Ishikawa (cell line): Measurements from ENCODE around the gene ENOSF1.

Source experiments
- CEBPB ChIP-seq: IDR thresholded peaks from 2 replicates; pipeline ENCODE4 v1.6.1; 2012
- CREB1 ChIP-seq: IDR thresholded peaks from 2 replicates; pipeline ENCODE4 v1.6.1; 2012; ENCODE audit warnings: low read depth
- EGR1 ChIP-seq: IDR thresholded peaks from 2 replicates; pipeline ENCODE4 v1.6.1; 2012
- EP300 ChIP-seq: IDR thresholded peaks from 2 replicates; pipeline ENCODE4 v1.6.1; 2012; ENCODE audit warnings: borderline replicate concordance
- FOXM1 ChIP-seq: IDR thresholded peaks from 2 replicates; pipeline ENCODE4 v1.6.1; 2012; ENCODE audit warnings: low read depth, borderline replicate concordance
- NFIC ChIP-seq: IDR thresholded peaks from 2 replicates; pipeline ENCODE4 v1.6.1; 2012
- RAD21 ChIP-seq: IDR thresholded peaks from 2 replicates; pipeline ENCODE4 v1.6.1; 2012; ENCODE audit warnings: low read depth
- TAF1 ChIP-seq: IDR thresholded peaks from 2 replicates; pipeline ENCODE4 v1.6.1; 2012; ENCODE audit warnings: low read depth, mild to moderate bottlenecking
- TCF12 ChIP-seq: IDR thresholded peaks from 2 replicates; pipeline ENCODE4 v1.6.1; 2012; ENCODE audit warnings: low read depth
- TEAD4 ChIP-seq: IDR thresholded peaks from 2 replicates; pipeline ENCODE4 v1.6.1; 2012
- YY1 ChIP-seq: IDR thresholded peaks from 2 replicates; pipeline ENCODE4 v1.6.1; 2012; ENCODE audit warnings: low read depth
- ZBTB7A ChIP-seq: IDR thresholded peaks from 2 replicates; pipeline ENCODE4 v1.6.1; 2012; ENCODE audit warnings: low read depth
- TF ChIP-seq, protein P1 (sequence below): IDR thresholded peaks from 2 replicates; pipeline ENCODE4 v1.6.1; 2012
- TF ChIP-seq, protein P2 (sequence below): IDR thresholded peaks from 2 replicates; pipeline ENCODE4 v1.6.1; 2012; ENCODE audit warnings: low read depth, mild to moderate bottlenecking
- TF ChIP-seq, protein P3 (sequence below): IDR thresholded peaks from 2 replicates; pipeline ENCODE4 v1.6.1; 2012

Gene ENOSF1

DNA sequence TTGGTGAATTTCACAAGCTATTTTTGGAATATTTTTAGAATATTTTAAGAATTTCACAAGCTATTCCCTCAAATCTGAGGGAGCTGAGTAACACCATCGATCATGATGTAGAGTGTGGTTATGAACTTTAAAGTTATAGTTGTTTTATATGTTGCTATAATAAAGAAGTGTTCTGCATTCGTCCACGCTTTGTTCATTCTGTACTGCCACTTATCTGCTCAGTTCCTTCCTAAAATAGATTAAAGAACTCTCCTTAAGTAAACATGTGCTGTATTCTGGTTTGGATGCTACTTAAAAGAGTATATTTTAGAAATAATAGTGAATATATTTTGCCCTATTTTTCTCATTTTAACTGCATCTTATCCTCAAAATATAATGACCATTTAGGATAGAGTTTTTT is 39.1 kb downstream of the ENOSF1 start:
- TF ChIP-seq, protein P1, sequence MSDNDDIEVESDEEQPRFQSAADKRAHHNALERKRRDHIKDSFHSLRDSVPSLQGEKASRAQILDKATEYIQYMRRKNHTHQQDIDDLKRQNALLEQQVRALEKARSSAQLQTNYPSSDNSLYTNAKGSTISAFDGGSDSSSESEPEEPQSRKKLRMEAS = no peak
- TF ChIP-seq CREB1 (no peak), TAF1 (no peak), FOXM1 (no peak)
- TF ChIP-seq, protein P2, sequence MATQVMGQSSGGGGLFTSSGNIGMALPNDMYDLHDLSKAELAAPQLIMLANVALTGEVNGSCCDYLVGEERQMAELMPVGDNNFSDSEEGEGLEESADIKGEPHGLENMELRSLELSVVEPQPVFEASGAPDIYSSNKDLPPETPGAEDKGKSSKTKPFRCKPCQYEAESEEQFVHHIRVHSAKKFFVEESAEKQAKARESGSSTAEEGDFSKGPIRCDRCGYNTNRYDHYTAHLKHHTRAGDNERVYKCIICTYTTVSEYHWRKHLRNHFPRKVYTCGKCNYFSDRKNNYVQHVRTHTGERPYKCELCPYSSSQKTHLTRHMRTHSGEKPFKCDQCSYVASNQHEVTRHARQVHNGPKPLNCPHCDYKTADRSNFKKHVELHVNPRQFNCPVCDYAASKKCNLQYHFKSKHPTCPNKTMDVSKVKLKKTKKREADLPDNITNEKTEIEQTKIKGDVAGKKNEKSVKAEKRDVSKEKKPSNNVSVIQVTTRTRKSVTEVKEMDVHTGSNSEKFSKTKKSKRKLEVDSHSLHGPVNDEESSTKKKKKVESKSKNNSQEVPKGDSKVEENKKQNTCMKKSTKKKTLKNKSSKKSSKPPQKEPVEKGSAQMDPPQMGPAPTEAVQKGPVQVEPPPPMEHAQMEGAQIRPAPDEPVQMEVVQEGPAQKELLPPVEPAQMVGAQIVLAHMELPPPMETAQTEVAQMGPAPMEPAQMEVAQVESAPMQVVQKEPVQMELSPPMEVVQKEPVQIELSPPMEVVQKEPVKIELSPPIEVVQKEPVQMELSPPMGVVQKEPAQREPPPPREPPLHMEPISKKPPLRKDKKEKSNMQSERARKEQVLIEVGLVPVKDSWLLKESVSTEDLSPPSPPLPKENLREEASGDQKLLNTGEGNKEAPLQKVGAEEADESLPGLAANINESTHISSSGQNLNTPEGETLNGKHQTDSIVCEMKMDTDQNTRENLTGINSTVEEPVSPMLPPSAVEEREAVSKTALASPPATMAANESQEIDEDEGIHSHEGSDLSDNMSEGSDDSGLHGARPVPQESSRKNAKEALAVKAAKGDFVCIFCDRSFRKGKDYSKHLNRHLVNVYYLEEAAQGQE = no peak

DNA sequence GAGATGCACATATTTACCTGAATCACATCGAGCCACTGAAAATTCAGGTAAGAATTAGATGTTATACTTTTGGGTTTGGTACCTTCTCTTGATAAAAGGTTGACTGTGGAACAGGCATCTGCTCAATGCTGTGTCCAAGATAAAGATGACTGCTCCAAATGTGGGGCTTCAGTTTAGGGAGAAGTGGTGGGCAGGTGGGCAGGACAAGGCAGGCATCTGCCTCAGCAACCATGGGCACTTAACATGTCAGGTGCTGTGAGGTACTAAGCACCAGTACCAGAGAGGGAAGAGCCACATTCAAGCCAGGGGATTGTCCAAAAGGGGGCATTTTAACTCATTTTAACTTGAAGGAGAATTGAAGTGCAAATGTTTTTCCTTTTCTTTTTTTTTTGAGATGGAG is 41.0 kb downstream of the ENOSF1 start:
- TF ChIP-seq, protein P2 = no peak
- TF ChIP-seq EGR1 (no peak), YY1 (no peak), FOXM1 (no peak), TEAD4 (no peak), ZBTB7A (no peak), EP300 (no peak), CREB1 (no peak), RAD21 (no peak), CEBPB (no peak), TCF12 (no peak)
- TF ChIP-seq, protein P1 = no peak
- TF ChIP-seq, protein P3, sequence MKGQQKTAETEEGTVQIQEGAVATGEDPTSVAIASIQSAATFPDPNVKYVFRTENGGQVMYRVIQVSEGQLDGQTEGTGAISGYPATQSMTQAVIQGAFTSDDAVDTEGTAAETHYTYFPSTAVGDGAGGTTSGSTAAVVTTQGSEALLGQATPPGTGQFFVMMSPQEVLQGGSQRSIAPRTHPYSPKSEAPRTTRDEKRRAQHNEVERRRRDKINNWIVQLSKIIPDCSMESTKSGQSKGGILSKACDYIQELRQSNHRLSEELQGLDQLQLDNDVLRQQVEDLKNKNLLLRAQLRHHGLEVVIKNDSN = no peak

DNA sequence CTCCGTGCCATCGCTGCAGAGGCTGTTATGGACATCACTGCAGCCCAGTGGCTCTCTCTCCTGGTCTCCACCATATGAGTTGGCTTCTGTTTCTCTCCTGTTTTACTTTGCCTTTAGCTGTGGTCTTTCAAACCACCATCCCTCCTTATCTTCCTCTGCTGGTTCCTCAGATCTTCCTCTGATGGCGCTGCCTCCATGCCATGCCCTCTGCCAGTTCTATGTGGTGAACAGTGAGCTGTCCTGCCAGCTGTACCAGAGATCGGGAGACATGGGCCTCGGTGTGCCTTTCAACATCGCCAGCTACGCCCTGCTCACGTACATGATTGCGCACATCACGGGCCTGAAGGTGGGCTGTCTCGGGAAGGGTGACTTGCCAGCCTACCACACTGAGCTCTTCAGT is 41.9 kb downstream of the ENOSF1 start:
- TF ChIP-seq FOXM1 = no peak
- TF ChIP-seq CEBPB = no peak
- TF ChIP-seq, protein P3 = no peak
- no peak for TF ChIP-seq ZBTB7A
- TF ChIP-seq TEAD4 = no peak

DNA sequence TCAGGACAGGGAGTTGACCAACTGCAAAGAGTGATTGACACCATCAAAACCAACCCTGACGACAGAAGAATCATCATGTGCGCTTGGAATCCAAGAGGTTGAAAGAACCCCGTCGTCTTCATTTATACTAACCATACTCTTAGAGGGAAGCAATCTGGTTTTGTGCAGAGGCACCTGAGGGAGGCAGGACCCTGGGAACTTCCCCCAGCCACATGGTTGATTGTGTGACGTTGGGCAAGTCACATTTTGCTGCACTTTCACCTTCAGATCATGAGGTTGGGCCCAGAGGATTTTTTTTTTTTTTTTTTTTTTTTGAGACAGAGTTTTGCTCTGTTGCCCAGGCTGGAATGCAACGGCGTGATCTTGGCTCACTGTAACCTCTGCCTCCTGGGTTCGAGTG is 43.4 kb downstream of the ENOSF1 start:
- no peak for TF ChIP-seq EP300
- no peak for TF ChIP-seq TAF1
- no peak for TF ChIP-seq CEBPB
- TF ChIP-seq, protein P2 = no peak
- no peak for TF ChIP-seq FOXM1
- TF ChIP-seq TCF12 = no peak
- TF ChIP-seq NFIC = no peak
- no peak for TF ChIP-seq RAD21
- TF ChIP-seq, protein P3 = no peak
- TF ChIP-seq, protein P1 = no peak
- TF ChIP-seq ZBTB7A = no peak
- TF ChIP-seq CREB1 = no peak
